Measurements from ENCODE around the gene ALOX12B.
A peak's percentile ranks its signal among the peaks of the same experiment; 100 is the strongest.
"Not testable (repeated sequence)": the region's sequence is repeated elsewhere in the genome, so short reads cannot be mapped to it uniquely, and the experiment has no call there.

ALOX12B gene

GRCh38 chr17:8081876-8082275 is 5.6 kb downstream of the ALOX12B start:
- no peak for DNase-seq

DNA sequence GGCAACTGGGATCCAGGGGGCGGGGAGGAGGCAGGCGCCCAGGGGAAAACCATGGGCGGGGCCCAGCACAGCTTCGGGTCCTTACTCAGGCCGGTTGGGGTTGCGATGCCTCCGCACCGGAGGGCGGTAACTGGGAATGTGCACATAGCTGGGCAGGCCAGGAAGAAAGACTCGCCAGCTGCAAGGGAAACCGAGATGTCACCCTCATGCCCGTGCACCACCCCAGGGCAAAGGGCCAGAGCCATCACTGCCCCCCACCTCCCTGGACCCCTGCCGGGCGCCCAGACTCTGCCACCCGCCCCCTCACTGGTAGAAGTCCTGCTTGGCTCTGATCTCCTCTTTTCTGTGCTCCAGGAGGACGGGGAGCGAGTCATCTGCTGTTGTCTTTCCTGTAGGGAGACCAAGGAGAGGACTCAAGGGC is 6.7 kb downstream of the ALOX12B start:
- no peak for DNase-seq

DNA sequence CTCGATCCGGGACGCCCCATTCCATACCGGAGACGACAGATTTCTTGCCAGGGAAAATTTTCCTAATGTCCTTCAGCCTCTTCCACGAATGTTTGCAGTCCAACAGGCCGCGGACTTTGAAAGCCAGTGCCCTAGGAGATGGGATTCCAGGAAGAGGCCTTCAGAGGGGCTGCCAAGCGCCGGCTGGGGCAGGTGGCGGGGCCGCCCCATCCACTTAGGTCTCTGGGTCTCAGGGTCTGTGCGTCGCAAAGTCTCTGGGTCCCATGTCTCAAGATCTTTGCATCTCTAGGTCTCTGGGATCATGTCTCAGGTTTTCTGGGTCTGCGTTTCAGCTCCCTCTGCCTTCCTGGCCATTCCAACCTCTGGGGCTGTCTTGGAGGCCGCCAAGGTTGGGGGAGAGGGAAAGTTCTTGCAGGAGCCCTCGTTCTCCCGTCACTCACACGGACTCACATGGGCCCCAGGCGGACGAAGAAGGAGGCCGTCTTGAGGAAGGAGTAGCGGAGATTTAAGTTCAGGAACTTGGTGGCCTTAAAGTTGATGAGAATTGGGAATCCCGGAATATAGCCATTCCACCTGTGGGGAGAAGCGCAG is 7.2 kb downstream of the ALOX12B start:
- DNase-seq = no peak

- peak; percentile 86 for DNase-seq
These were observed 8.0 kb downstream of the ALOX12B start for GRCh38 chr17:8079291-8080207.

GRCh38 chr17:8077939-8078338 is 9.6 kb downstream of the ALOX12B start:
- not testable (repeated sequence) for DNase-seq

- DNase-seq = no peak
These were observed 10.8 kb downstream of the ALOX12B start for GRCh38 chr17:8076502-8077266.

- DNase-seq = no peak
These were observed 11.8 kb downstream of the ALOX12B start for GRCh38 chr17:8075574-8076342.

- DNase-seq = no peak
These were observed 12.4 kb downstream of the ALOX12B start for GRCh38 chr17:8075081-8075480.

DNA sequence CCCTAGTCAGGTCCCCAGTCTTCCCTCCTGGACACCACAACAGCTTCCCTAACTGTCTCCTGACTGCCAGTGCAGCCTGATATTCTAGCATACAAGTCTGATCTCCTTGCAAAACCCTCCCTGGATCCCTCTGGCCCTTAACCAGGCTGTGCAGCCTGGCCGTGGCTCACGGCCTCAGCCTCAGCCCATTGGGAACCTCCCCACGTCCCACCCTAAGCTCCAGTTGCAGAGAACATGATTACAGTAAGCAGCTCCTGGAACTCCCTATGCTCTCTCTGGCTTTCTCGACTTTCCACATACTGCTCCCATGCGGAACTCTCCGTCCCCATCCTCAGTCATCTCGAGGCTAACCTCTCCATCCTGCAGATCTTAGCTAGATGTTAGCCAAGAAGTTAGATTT is 13.0 kb downstream of the ALOX12B start:
- no peak for DNase-seq

GRCh38 chr17:8073627-8074484 is 13.7 kb downstream of the ALOX12B start:
- DNase-seq = peak; percentile 84

GRCh38 chr17:8072729-8073461 is 14.6 kb downstream of the ALOX12B start:
- peak; percentile 12 for DNase-seq

DNA sequence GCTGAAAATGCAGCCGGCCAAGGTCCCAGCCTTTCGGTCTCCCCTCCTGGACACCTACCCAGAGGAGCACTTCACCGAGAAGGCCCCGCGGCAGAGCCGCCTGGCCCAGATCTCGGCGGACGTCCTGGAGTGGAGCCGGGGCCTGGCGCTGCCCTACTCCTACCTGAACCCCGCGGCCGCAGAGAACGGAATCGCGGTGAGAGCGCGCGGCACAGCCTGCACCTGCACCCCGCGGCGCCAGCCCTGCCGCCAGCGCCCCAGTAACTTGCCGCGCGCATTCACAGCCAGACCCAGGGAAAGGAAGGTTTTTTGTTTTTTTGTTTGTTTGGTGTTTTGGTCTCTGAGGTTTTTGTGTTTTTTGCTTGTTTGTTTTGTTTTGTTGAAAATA is 15.2 kb downstream of the ALOX12B start:
- no peak for DNase-seq

GRCh38 chr17:8071496-8071895 is 16.0 kb downstream of the ALOX12B start:
- no peak for DNase-seq

DNA sequence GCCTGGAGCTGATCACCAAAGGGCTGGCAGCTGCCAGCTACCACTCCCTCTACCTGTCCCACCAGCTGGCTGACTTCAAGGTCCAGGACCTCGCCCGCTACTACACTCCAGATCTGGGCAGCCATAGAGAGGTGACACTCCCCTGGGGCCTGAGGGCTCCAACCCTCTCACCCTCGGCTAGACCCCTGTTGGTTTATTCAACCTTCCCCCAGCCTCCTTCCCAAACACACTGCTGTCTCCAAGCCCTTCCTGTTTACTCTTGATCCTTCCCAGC is 18.0 kb downstream of the ALOX12B start:
- no peak for DNase-seq

GRCh38 chr17:8068736-8069586 is 18.6 kb downstream of the ALOX12B start:
- no peak for DNase-seq

DNA sequence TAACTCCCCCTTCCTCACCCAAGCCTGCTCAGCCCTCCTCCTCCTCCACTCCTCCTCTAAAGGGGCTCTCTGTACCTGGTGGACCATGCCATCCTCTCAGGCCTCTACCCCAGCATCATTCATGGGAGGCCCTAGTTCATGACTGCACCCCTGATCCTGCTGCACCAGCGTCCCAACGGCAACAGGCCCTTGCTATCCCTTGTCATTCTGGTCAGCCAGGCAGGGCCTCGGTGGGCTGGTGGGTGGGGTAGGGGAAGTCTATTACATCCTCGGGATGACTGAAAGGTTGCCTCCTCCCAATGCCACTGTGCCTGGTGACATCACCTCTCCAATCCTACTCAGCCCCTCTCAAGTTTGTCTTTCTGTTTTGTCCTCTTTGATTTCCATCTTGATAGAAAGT is 19.7 kb downstream of the ALOX12B start:
- DNase-seq = no peak

- no peak for DNase-seq
These were observed 20.4 kb downstream of the ALOX12B start for GRCh38 chr17:8066841-8067775.

DNA sequence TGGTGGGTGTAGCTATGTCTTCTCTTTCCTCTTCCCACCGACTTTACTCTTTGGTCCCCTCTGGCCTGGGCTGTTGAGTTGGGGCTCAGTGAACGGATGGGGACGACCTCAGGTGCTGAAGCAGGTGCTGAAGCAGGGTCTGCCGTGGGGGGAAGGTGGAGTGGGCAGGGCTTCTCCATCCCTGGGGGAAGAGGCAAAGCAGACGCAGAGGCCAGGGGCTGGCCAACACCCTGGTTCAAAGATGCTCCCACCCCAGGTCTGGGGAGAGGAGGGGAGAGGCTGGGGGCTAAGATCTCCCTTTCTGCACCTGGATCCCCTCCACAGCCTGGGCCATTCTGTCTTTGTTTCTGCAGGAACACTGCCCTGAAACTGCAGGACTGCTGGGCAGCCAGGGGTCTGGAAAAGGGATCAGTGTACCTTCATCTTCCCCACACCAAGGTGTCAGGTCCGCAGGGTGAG is 22.9 kb downstream of the ALOX12B start:
- no peak for DNase-seq
